Measurements from ENCODE around the gene ARID3A. TPM values are rescaled to one million over a fixed set of nuclear protein-coding genes. Genes with fewer than 3 reads are reported as not detected.
A peak's percentile ranks its signal among the peaks of the same experiment; 100 is the strongest.

ARID3A gene
- total and polyA plus RNA-seq, 2 of the 13 experiments (the other 11 are each of a cell fraction or from before 2014, with no cell fraction given), result 71.3 to 77.9 TPM

- CTCF ChIA-PET (ENCODE audit: low intra/inter-chr PET ratio, low total read pairs), result no interaction called here
- H3K4me3 ChIP-seq (replicated peaks in 1 of 3; ENCODE audit: insufficient read depth in 1 of 3, low read depth in 2 of 3, low read length in 3 of 3), result peak overlapping the region in 1 of 3 experiments; percentile 40; a peak in 1 of 6 replicates
Measured at GRCh38 chr19:979318-979741, 53.5 kb downstream of the ARID3A start.

More at GRCh38 chr19:979318-979741, 53.5 kb downstream of the ARID3A start:
- no peak for DNase-seq (ENCODE audit: low spot score)
- 84% methylated on average over 10 of the region's 19 CpGs for WGBS (ENCODE audit: low lambda C conversion rate)
- intact Hi-C loops (cut with micrococcal nuclease; ENCODE audit: unreplicated experiment), result no loop called here
- Histone ChIP-seq H3K79me2 (ENCODE audit: insufficient read depth, low read length) (peaks cover 8% of the 10 kb centered on the region), H3K9me3 (ENCODE audit: low read length) (no peaks in the 10 kb centered on the region), H4K20me1 (ENCODE audit: insufficient read depth, low read length) (no peaks in the 10 kb centered on the region), H3K36me3 (replicated peaks in 1 of 2; ENCODE audit: control insufficient read depth in 1 of 2, insufficient read depth in 2 of 2, low read length in 2 of 2) (no peaks in the 10 kb centered on the region), H3K9ac (ENCODE audit: insufficient read depth, low read depth, low read length) (peak overlapping the region; percentile 52; the same call in 1 of the 2 replicates), H3K4me1 (ENCODE audit: insufficient read depth, low read length) (peaks cover 38% of the 10 kb centered on the region), H3K4me2 (ENCODE audit: low read depth, low read length) (peak overlapping the region; percentile 47; the same call in 1 of the 2 replicates), H3K27ac (ENCODE audit: extremely low read length, insufficient read depth, low read length) (no peak overlapping the region), H3K27me3 (ENCODE audit: control insufficient read depth in 1 of 2, insufficient read depth in 2 of 2, low read length in 2 of 2) (no peaks in the 10 kb centered on the region), H2AFZ (ENCODE audit: low read length) (no peak overlapping the region)
- BruUV-seq (replicated peaks), result no TSS peak
- in situ Hi-C loops (cut with HindIII; ENCODE audit: extremely low pct_ligation_motif_present, low pct_unique_long_range_greater_than_20kb), result no loop called here
- ATAC-seq, result no peak
- peak; percentile 32; the same call in 1 of the 2 replicates for TF ChIP-seq PATZ1 (CRISPR knock-in tag; IDR thresholded peaks at IDR 0.05)
- no peak for TF ChIP-seq ARNTL (CRISPR knock-in tag; IDR thresholded peaks at IDR 0.05)
- 0 out of 2 replicates have a peak, but pooled peaks have one; percentile 14 for TF ChIP-seq SALL1 (CRISPR knock-in tag; IDR thresholded peaks at IDR 0.05)
- TF ChIP-seq ZNF383 (CRISPR knock-in tag; IDR thresholded peaks at IDR 0.05; ENCODE audit: borderline replicate concordance), result 0 out of 2 replicates have a peak, but pooled peaks have one; percentile 1
- TF ChIP-seq AGO2 (optimal IDR thresholded peaks at IDR 0.05; ENCODE audit: low read depth, low read length), result peak; percentile 57
- TF ChIP-seq REL (CRISPR knock-in tag; conservative IDR thresholded peaks at IDR 0.05), result no peak
- no peak for TF ChIP-seq JUND (CRISPR knock-in tag; IDR thresholded peaks at IDR 0.05)
- peak; percentile 58 for TF ChIP-seq AGO1 (IDR thresholded peaks at IDR 0.05; ENCODE audit: low read depth, low read length, poor library complexity, severe bottlenecking)
- no peak for TF ChIP-seq ZNF749 (CRISPR knock-in tag; IDR thresholded peaks at IDR 0.05; ENCODE audit: borderline replicate concordance)
- FAIRE-seq, result no peak
- POLR2A ChIA-PET, result interaction anchor here (1.1 to 2.1 kb wide), 3 partner anchors 9 to 45 kb away, joined by 3 to 6 read pairs (median 3); no protein-coding TSS in a partner anchor

Data from HepG2 (cell line).